Fibroblast of the aortic adventitia (primary cell): ENCODE results near the gene TEAD1. TPM values are rescaled to one million over a fixed set of nuclear protein-coding genes. Genes with fewer than 3 reads are reported as not detected.

Experiments
- DNase-seq: peaks from one replicate; pipeline ENCODE4 v3.0.0-alpha.2; 2010; ENCODE audit warnings: low read depth
- H3K4me3 ChIP-seq: 2 replicates; pipeline ENCODE4 v1.5.1; 2011; ENCODE audit warnings: low read depth, mild to moderate bottlenecking, control low read depth, low read length, moderate library complexity
- total RNA-seq: library from RNA; depleted of rRNA; stranded (reverse); fragments of >200 nt; gene quantifications from 2 replicates; pipeline ENCODE4 v1.2.3, GENCODE V29; 2012; ENCODE audit warnings: low replicate concordance
- TF ChIP-seq, protein P1 (sequence below): IDR thresholded peaks from 2 replicates; pipeline ENCODE4 v1.5.1; 2011; ENCODE audit warnings: mild to moderate bottlenecking, low read length, control low read depth, inconsistent platforms; ENCODE audit not compliant: insufficient read depth

Gene TEAD1
- total RNA-seq, 1 donor: 117 TPM

DNA sequence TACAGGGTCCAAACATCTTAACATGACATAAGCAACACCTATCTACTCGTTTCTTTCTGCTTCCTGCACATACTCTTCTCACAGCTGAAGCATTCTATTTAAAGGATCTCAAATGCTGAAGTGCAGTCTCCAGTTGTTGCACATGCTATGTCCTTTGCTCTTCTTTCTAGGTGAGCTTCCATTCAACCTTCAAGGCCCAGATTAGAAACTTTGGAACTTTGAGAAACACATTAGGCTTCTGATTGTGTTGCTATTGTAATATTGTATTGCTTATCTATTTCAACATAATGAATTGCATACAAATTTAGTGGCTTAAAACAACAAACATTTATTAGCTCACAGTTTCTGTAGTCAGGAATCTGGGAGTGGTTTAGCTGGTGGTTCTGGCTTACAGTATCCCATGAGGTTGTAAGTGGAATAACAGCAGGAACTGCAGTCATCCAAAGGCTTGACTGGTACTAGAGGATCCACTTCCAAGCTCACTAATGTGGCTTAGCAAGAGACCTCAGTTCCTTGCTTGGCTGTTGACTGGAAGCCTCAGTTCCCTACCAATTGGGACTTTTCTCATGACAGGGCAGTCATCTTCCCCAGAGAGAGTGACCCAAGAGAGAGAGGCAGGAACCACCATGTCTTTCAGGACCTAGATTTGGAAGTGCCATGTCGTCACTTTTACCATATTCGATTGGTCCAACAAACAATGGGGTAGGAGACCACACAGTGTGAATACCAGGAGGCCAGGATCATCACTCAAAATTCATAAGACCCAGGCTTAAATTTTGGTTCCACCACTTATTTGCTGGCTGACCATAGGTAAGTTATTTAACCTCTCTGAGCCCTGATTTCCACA, 307.7 kb downstream of the TEAD1 start:
- TF ChIP-seq, protein P1, sequence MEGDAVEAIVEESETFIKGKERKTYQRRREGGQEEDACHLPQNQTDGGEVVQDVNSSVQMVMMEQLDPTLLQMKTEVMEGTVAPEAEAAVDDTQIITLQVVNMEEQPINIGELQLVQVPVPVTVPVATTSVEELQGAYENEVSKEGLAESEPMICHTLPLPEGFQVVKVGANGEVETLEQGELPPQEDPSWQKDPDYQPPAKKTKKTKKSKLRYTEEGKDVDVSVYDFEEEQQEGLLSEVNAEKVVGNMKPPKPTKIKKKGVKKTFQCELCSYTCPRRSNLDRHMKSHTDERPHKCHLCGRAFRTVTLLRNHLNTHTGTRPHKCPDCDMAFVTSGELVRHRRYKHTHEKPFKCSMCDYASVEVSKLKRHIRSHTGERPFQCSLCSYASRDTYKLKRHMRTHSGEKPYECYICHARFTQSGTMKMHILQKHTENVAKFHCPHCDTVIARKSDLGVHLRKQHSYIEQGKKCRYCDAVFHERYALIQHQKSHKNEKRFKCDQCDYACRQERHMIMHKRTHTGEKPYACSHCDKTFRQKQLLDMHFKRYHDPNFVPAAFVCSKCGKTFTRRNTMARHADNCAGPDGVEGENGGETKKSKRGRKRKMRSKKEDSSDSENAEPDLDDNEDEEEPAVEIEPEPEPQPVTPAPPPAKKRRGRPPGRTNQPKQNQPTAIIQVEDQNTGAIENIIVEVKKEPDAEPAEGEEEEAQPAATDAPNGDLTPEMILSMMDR: peak; percentile 13
- DNase-seq: peak; percentile 11

DNA sequence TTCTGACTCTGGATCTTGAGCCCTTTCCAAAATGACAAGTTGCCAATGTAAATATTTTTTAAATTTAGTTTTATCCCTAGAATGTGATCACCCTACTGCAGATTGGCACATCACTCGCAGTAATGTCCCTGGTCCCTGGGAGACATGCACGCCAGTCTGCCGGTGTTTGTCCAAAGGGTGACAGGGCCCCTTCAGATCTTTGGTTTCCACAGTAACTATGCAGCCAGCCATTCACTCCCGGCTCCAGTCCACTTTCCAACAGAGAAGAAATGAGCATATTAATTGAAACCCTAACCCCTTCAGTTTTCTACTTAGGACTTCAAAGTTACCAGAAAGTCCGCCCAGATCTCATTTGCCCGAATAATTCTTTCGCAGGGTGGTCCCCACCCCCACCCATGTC, 309.1 kb downstream of the TEAD1 start:
- no peak overlapping the region for H3K4me3 ChIP-seq
- no peak for DNase-seq
- TF ChIP-seq, protein P1: no peak

More for the DNA sequence above, 307.7 kb downstream of the TEAD1 start:
- no peak overlapping the region for H3K4me3 ChIP-seq

DNA sequence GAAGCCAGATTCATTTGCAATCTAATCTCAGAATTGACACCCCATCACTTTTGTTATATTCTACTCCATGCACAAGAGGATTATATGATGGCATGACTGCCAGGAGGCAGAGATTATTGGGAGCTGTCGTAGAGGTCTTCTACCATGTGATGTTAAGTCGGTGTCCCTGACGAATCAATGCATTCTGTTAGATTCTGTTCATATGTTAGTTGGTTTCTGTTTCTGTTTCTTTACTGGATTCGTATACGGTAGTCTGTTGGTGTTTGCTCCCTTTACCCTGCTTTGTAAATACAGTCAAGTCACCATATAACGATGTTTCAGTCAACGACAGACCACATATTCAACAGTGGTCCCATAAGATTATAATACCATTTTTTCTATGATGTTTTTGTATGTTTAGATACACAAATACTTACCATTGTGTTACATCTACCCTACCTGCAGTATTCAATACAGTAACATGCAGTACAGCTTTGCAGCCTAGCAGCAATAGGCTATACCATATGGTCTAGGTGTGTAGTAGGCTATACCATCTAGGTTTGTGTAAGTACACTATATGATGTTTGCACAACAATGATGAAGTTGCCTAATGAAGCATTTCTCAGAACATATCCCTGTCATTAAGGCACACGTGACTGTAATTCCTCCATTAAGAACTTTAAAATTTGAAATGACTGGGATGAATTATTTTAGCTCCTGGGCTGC, 312.1 kb downstream of the TEAD1 start:
- TF ChIP-seq, protein P1: no peak
- no peak overlapping the region for H3K4me3 ChIP-seq
- no peak for DNase-seq

DNA sequence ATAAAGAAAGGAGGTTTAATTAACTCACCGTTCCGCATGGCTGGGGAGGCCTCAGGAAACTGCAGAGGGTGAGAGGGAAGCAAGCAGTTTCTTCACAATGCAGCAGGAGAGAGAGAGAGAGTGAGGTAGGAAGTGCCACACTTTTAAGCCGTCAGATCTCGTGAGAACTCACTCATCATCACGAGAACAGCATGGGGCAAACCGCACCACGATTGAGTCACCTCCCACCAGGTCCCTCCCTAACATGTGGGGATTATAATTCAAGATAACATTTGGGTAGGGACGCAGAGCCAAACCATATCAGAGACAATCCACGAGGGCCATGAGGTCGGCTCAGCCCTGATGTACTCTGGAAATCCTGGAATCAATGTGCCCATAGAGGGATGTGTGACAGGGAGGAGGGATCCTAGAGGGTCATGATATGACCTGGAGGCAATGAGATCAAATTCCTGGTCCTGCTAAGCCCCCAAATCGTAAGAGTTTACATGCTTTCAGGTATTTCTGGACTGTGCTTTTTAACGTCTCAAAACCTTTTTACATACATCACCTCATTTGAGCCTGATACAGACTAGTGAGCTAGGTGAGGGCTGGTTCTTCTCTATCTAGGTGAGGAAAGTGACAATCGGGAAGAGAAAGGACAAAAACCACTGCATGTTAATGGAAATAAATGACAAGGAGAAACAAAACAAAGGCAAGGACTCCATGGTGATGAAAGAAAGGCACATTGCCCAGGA, 315.4 kb downstream of the TEAD1 start:
- H3K4me3 ChIP-seq: no peak overlapping the region
- DNase-seq: no peak
- TF ChIP-seq, protein P1: no peak

DNA sequence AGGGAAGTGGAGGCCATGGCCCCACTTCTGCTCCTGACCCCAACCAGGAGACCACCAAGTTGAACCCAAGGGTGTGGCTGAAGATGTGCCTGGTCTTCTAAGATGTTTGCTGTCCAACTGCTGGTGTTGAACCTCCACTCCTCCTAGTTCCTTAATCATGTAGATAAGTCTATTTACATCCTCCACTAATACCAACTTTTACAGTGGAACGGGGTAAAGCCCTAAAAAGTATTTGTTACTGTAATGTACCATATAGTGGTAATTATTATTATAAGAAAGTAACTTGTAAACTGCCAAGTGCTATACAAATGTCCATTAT, 315.9 kb downstream of the TEAD1 start:
- TF ChIP-seq, protein P1: no peak
- H3K4me3 ChIP-seq: no peak overlapping the region
- no peak for DNase-seq

DNA sequence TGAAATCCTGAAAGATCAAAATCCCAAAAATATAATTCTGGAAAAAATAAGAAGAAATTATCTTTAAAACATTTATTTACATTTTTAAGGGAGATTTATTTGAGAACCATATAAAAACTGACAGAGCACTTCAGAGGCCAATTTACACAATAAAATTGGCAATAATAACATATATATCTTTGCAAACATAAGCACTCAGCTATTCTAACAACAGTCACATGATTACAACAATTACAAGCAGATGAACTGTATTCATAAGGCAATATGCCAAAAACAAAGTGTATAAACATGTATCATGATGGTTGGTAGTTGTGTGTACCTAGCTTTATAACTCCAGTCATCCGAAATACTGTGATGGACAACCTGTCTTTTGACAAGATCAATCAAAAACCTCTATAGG, 317.2 kb downstream of the TEAD1 start:
- no peak overlapping the region for H3K4me3 ChIP-seq
- no peak for DNase-seq
- TF ChIP-seq, protein P1: no peak
